HG03575 (cell line): ENCODE results near the gene ALDH1A2.
"Not testable (repeated sequence)": the region's sequence is repeated elsewhere in the genome, so short reads cannot be mapped to it uniquely, and the experiment has no call there.

ENCODE experiments used
- ATAC-seq: cut with Tn5 transposase; IDR thresholded peaks from one replicate; pipeline ENCODE4 v1.9.1; 2021; ENCODE audit not compliant: unreplicated experiment, insufficient number of reproducible peaks, low FRiP score; ENCODE audit errors: extremely low read depth

Gene ALDH1A2

GRCh38 chr15:58065445-58066041 is at the start of gene ALDH1A2:
TSS of gene ALDH1A2 (minus strand) at chr15:58065711. CDS start at chr15:58065650, 61 bp downstream.
- no peak for ATAC-seq

GRCh38 chr15:58114812-58115211 is 49.3 kb upstream of the ALDH1A2 start:
- no peak for ATAC-seq

DNA sequence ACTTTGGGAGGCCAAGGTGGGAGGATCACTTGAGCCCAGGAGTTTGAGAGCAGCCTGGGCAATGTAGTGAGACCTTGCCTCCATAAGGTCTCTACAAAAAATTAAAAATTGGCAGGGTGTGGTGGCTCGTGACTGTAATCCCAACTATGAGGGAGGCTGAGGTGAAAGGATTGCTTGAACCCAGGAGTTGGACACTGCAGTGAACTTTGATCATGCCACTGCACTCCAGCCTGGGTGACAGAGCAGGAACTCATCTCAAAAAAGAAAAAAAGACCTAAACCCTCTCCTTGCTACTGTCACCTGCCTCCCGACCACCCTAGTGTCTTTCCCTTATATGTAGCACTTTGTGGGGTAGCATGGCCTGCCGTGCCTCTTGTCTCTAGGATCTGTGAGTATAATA is 48.9 kb upstream of the ALDH1A2 start:
- ATAC-seq = no peak

DNA sequence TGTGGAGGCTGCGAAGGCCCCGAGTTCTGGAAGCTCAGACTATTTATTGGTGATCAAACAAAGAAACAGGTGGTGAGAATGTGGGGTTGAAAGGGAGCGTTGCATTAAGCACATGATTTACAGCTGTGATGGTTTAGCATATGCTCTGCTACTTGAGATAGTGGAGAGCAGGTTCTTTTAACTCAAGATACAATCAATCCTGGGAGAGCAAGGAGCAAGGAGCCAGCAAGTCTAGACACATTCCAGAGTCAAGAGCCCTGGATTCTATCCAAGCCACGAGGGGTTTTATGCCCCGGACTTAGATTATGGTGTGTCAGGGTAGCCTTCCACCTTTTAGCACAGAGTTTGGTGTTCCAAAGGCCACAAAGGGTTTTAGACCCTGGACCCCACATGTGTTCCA is 47.8 kb upstream of the ALDH1A2 start:
- not testable (repeated sequence) for ATAC-seq

DNA sequence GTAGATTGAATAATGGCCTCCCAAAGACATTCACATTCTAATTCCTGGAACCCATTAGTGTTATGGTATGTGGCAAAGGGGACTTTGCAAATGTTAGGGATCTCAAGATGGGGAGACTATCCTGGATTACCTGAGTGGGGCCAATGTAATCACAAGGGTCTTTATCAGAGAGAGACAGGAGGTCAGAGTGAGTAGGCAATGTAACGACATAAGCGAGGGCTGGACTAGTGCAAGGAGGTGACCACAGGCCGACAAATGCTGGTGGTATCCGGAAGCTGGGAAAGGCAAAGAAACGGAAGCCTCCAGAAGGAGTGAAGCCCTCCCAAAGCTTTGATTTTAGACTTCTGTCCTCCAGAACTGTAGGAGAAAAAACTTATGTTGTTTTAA is 46.2 kb upstream of the ALDH1A2 start:
- ATAC-seq = no peak

- ATAC-seq = no peak
These were observed 45.6 kb upstream of the ALDH1A2 start for GRCh38 chr15:58110999-58111717.

GRCh38 chr15:58109419-58109818 is 43.9 kb upstream of the ALDH1A2 start:
- ATAC-seq = no peak

DNA sequence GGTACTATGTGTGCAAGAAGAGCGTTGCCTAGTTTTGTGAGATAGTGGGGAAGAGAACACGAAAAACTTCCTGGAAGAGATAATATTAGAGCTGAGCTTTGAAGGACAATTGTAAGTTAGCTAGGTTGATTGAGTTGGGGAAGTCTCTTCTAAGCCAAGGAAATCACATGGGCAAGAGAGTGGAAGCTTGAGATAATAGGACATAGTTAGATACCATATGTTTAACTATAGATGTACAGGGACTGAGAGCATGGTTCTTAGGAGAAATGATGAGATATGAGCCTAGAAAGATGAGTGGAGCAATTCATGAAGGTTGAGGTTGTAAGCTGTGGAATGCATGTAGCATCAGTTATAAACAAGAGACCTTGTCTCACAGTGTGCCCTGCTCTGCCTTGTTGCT is 42.6 kb upstream of the ALDH1A2 start:
- no peak for ATAC-seq

DNA sequence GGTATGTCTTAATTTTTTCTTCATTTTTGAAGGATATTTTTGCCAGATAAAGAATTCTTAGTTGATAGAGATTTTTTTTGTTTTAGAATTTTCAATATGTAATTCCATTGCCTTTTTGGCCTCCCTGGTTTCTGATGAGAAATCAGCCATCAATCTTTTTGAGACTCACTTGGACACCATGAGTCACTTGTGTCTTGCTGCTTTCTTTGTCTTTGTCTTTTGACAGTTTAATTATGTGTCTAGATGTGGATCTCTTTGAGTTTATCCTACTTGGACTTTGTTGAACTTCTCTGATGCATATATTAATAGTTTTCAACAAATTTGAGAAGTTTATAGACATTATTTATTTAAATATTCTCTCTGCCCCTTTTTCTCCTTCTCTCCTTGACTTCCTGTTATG is 38.0 kb upstream of the ALDH1A2 start:
- no peak for ATAC-seq

GRCh38 chr15:58096529-58097084 is 31.1 kb upstream of the ALDH1A2 start:
- ATAC-seq = no peak

GRCh38 chr15:58095415-58095814 is 29.9 kb upstream of the ALDH1A2 start:
- ATAC-seq = no peak

- ATAC-seq = no peak
These were observed 22.4 kb upstream of the ALDH1A2 start for GRCh38 chr15:58087871-58088270.

DNA sequence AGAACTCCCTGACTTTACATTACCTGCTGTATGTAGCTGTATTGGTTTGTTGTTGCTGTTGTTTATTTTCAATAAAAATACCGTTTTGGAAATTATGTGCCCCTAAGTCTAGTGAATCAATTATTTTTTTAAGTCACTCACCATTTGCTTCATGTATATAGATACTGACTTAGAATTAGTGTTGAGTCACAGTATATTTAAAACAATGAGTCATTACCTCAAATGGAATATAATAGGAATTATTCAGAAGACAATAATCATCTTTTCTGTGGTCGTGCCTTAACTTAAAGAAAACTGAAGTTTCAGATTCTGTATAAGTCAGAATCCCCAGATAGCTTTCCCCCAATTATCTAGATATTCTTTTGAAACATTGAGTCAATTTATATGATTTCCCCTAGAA is 21.0 kb upstream of the ALDH1A2 start:
- ATAC-seq = no peak

DNA sequence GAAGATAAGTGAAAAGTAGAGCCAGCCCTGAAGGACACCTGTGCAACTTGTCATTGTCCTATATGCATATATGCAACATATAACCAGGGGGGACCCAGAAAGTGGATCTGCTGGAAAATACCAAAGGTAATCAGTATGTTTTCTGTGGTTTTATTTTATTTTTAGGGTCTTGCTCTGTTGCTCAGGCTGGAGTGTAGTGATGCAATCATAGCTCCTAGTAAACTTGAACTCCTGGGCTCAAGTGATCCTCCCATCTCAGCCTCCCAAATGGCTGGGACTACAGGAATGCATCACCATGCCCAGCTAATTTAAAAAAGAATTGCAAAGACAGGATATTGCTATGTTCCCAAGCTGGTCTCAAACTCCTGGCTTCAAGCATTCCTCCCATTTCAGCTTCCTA is 18.0 kb upstream of the ALDH1A2 start:
- ATAC-seq = no peak

DNA sequence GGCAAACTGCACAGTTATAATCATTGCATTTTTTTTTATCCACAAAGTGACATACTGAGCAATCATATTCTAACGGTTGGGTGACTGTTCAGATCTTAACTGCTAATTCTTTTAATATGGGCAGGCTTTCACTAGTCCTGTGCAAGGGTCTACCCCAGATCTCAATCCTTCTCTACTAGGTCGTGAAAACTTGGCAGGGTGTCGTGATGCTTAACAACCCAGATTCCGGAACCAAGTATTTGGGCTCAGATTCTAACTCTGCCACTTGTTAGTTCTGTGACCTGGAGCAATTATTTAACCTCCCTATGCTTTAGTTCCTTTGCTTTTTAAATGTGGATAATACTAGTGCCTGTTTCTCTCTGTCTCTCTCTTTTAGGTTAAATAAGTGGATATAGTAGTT is 16.4 kb upstream of the ALDH1A2 start:
- ATAC-seq = no peak

- no peak for ATAC-seq
These were observed 15.9 kb upstream of the ALDH1A2 start for GRCh38 chr15:58081456-58081855.

- ATAC-seq = not testable (repeated sequence)
These were observed 15.4 kb upstream of the ALDH1A2 start for GRCh38 chr15:58080959-58081358.

GRCh38 chr15:58080398-58080797 is 14.9 kb upstream of the ALDH1A2 start:
- no peak for ATAC-seq

- no peak for ATAC-seq
These were observed 13.1 kb upstream of the ALDH1A2 start for GRCh38 chr15:58078591-58078990.

DNA sequence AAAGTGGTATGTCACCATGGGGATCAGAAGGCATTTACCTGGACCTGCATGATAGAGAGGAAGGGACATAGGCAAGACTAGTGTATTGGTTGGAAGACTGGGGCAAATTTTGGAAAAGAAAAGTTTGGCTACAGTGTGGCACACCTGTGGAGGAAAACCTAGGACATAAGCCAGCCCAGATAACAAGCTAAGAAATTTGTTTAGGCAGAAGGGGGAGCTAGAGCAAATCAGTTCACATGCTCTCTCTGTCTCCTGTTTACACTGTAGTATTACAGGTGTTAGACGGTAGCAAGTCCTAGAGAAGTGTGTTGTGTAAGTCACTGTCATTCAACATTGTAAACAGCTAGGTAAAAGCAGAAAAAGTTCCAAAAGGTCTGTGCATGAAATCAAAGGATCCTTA is 11.9 kb upstream of the ALDH1A2 start:
- no peak for ATAC-seq

DNA sequence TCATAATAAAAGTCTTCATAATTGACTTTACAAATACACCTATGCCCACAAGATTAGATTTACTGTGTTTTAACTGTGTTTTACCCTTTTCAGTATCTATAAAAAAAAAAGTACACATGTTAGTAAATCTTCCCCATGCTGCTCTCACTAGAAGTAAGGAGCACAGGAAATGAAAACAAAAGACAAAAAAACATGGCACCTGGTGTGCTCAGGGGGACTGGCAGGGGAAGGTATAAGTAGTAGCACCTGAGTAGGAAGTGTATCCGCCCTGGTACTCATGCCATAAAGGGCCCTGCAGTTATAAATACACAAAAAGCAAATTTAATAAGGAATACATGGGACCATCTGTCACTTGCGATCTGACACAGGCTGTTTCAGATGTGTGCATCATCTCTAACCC is 8.9 kb upstream of the ALDH1A2 start:
- ATAC-seq = no peak
